Muscle of leg (tissue), 11 donors: ENCODE data around the gene PDK2. TPM values are rescaled to one million over a fixed set of nuclear protein-coding genes. Genes with fewer than 3 reads are reported as not detected.
A peak's percentile ranks its signal among the peaks of the same experiment; 100 is the strongest.

Experiments used
- DNase-seq: peaks from one replicate; pipeline ENCODE4 v3.0.0; 2013
- H3K27ac ChIP-seq: one replicate; pipeline ENCODE4 v1.5.1; 2013; ENCODE audit warnings: mild to moderate bottlenecking, low read length, control low read depth
- H3K27me3 ChIP-seq: one replicate; pipeline ENCODE4 v1.6.1; 2013; ENCODE audit warnings: low read length; ENCODE audit not compliant: control insufficient read depth, insufficient read depth
- H3K36me3 ChIP-seq: one replicate; pipeline ENCODE4 v1.6.1; 2013; ENCODE audit warnings: low read length; ENCODE audit not compliant: control insufficient read depth, insufficient read depth
- H3K4me1 ChIP-seq: one replicate; pipeline ENCODE4 v1.6.1; 2013; ENCODE audit warnings: low read length; ENCODE audit not compliant: control insufficient read depth, insufficient read depth
- H3K4me3 ChIP-seq: one replicate; pipeline ENCODE4 v1.5.1; 2013; ENCODE audit warnings: low read length, control low read depth
- H3K9me3 ChIP-seq: replicated peaks from 2 replicates; pipeline ENCODE4 v1.6.1; 2013; ENCODE audit warnings: low read depth, low read length; ENCODE audit not compliant: control insufficient read depth
- WGBS: methylation state at CpG from one replicate; pipeline ENCODE4 v1.1.5; 2013; ENCODE audit warnings: missing lambda C conversion rate; ENCODE audit not compliant: insufficient coverage; 5-methylcytosine and 5-hydroxymethylcytosine counted together
- polyA plus RNA-seq, 8 donors: library from polyadenylated mRNA; unstranded; fragments of 120-200 nt; gene quantifications; one replicate each; pipeline versions ENCODE4 v1.2.1 to v1.2.3, GENCODE V29; 2013; ENCODE audit warnings: inconsistent platforms in 1 of 8, low replicate concordance in 1 of 8; ENCODE audit not compliant: insufficient read length in 8 of 8, insufficient read depth in 1 of 8
- total RNA-seq: library from RNA; stranded (reverse); fragments of 120-200 nt; gene quantifications from one replicate; pipeline ENCODE4 v1.2.4, GENCODE V29; 2013

PDK2 gene
- total and polyA plus RNA-seq, 9 donors: 22.2 to 75.1 (median 59.5) TPM

DNA sequence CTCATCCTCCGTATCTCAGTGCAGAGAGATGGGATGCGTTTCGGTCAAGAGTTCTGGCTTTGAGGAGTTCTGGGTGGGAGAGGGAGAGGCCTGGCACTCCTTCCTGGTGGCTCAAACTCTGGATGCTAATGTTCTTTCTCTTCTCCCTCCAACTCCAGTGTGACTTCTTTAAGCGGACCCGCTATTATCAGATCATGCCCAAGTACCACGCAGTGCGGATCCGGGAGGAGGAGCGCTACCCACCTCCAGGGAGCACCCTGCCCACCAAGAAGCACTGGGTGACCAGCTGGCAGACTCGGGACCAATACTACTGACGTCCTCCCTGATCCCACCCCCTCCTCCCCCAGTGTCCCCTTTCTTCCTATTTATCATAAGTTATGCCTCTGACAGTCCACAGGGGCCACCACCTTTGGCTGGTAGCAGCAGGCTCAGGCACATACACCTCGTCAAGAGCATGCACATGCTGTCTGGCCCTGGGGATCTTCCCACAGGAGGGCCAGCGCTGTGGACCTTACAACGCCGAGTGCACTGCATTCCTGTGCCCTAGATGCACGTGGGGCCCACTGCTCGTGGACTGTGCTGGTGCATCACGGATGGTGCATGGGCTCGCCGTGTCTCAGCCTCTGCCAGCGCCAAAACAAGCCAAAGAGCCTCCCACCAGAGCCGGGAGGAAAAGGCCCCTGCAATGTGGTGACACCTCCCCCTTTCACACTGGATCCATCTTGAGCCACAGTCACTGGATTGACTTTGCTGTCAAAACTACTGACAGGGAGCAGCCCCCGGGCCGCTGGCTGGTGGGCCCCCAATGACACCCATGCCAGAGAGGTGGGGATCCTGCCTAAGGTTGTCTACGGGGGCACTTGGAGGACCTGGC lies 6.0 kb upstream of the PDK2 start:
- Histone ChIP-seq H3K4me1 (no peaks in the 10 kb centered on the region), H3K27me3 (no peaks in the 10 kb centered on the region), H3K36me3 (peaks cover 9% of the 10 kb centered on the region), H3K9me3 (no peaks in the 10 kb centered on the region), H3K4me3 (no peak overlapping the region), H3K27ac (no peak overlapping the region)
- DNase-seq: no peak
- 72% methylated on average over 21 of the region's 25 CpGs for WGBS

DNA sequence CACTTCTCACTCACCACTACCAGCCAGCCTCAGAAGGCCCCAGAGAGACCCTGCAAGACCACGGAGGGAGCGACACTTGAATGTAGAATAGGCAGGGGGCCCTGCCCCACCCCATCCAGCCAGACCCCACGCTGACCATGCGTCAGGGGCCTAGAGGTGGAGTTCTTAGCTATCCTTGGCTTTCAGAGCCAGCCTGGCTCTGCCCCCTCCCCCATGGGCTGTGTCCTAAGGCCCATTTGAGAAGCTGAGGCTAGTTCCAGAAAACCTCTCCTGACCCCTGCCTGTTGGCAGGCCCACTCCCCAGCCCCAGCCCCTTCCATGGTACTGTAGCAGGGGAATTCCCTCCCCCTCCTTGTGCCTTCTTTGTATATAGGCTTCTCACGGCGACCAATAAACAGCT lies 5.1 kb upstream of the PDK2 start:
- no CpG with 5 or more reads among the region's 6 CpGs for WGBS
- DNase-seq: no peak

DNA sequence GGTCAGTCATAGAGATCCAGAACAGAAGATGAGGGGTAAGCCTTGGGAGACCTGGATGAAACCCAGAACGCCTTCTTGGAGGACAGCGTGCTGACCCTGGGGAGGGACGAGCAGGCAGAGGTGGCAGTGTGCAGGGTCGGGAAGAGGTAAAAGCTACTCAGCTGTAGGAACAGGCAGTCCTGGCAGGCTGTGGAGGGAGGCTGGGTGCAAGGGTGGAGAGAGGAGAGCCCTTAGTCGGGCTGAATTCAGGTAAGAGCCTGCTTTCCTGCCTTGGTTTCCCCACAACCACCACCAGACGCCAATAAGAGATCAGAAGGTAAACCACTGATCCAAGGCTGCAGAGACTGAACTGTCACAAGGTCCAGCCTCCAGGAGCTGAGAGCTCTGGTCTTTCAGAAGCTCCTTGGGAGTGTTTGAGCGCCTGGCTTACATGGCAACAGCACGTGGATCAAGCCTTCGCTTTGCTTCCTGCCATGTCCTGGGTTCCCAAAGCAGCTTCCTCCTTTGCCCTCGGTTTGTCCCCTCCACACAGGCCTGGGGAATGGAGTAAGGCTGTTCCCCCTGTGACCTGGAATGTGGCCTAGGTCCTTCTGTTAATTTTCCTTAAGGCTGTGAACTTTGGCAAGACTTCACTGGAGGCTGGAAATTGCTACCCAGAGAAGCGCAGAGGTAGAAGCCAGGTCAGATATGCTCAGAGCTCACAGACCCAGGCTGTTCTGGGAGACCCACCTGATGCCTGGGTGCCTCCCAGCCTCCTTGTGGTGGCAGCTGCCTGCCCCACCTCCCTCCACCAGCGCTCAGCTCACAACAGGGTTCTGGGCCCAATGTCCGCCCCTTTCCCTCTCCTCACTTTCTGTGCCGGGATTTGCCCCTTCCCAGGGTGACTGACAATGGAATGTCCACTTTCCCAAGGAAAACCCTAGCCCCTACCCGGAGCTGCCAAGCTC lies 3.9 kb upstream of the PDK2 start:
- WGBS: 55% methylated on average over 14 of the region's 15 CpGs
- peaks cover 9% of the 10 kb centered on the region for H3K36me3 ChIP-seq
- H3K4me3 ChIP-seq: no peak overlapping the region
- no peak for DNase-seq
- no peaks in the 10 kb centered on the region for H3K27me3 ChIP-seq
- no peak overlapping the region for H3K27ac ChIP-seq
- no peaks in the 10 kb centered on the region for H3K9me3 ChIP-seq
- H3K4me1 ChIP-seq: peaks cover 11% of the 10 kb centered on the region

More for the DNA sequence above, 5.1 kb upstream of the PDK2 start:
- Histone ChIP-seq H3K9me3 (no peaks in the 10 kb centered on the region), H3K27me3 (no peaks in the 10 kb centered on the region), H3K27ac (no peak overlapping the region), H3K4me1 (peaks cover 5% of the 10 kb centered on the region), H3K4me3 (no peak overlapping the region), H3K36me3 (peaks cover 9% of the 10 kb centered on the region)

DNA sequence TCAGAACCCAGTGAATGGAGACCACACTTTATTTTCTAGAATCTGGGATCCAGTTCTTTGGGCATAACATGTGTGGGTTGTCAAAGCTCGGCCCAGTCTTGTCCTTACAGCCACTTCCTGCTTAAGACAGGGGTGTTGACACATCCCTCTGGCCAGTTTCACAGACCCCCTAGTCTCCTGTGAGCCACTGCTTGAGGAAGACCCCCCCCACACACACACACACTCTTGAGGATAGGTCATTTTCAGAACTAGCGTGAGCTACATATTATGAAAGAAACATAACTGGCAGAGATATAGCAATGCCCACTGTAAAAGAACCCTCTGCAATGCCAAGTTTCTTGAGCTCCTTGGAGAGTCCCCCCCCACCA lies 3.2 kb upstream of the PDK2 start:
- DNase-seq: no peak
- no CpG with 5 or more reads among the region's 2 CpGs for WGBS
- H3K4me3 ChIP-seq: no peak overlapping the region
- no peak overlapping the region for H3K27ac ChIP-seq
- peaks cover 17% of the 10 kb centered on the region for H3K4me1 ChIP-seq
- no peaks in the 10 kb centered on the region for H3K9me3 ChIP-seq
- H3K27me3 ChIP-seq: no peaks in the 10 kb centered on the region
- peaks cover 9% of the 10 kb centered on the region for H3K36me3 ChIP-seq

DNA sequence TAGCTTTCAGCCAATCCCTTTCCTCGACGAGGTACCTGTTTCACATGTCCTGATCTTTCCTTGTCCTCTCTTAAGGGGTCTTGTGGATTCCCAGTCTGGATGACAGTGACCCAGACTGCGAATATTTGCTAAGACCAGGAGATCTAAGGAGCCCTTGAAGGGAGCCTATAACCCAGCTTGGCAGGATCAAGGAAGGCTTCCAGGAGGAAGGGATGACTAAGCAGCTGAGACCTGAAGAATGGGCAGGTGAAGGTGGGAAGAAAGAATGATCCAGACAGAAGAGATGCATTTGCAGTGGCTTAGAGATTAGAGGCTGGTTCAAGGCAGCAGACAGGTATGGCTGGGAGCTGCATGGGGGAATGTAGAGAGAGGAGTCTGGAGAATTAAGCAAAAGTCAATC lies 1.9 kb upstream of the PDK2 start:
- no peak for DNase-seq
- 90% methylated on average over 3 of the region's 3 CpGs for WGBS
- no peaks in the 10 kb centered on the region for H3K27me3 ChIP-seq

DNA sequence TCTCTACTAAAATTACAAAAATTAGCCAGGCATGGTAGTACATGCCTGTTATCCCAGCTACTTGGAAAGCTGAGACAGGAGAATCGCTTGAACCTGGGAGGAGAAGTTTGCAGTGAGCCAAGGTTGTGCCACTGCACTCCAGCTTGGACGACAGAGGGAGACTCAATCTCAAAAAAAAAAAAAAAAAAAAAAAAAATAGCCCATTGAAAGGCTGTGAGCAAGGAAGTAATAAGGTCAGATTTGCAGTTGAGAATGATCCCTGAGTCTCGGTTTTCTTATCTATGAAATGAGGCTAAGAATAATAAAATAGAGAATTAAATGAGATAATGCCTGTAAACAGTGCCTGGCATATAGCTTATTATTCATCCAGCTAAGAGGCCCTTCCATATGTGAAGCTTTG lies 1.3 kb upstream of the PDK2 start:
- H3K4me3 ChIP-seq: no peak overlapping the region
- no peak overlapping the region for H3K27ac ChIP-seq
- WGBS: no CpG with 5 or more reads among the region's 3 CpGs
- no peaks in the 10 kb centered on the region for H3K9me3 ChIP-seq
- no peak for DNase-seq
- peaks cover 22% of the 10 kb centered on the region for H3K36me3 ChIP-seq
- peaks cover 22% of the 10 kb centered on the region for H3K4me1 ChIP-seq
- H3K27me3 ChIP-seq: no peaks in the 10 kb centered on the region

More for the DNA sequence above, 1.9 kb upstream of the PDK2 start:
- Histone ChIP-seq H3K4me3 (no peak overlapping the region), H3K9me3 (no peaks in the 10 kb centered on the region), H3K4me1 (peaks cover 20% of the 10 kb centered on the region), H3K27ac (no peak overlapping the region), H3K36me3 (peaks cover 17% of the 10 kb centered on the region)

DNA sequence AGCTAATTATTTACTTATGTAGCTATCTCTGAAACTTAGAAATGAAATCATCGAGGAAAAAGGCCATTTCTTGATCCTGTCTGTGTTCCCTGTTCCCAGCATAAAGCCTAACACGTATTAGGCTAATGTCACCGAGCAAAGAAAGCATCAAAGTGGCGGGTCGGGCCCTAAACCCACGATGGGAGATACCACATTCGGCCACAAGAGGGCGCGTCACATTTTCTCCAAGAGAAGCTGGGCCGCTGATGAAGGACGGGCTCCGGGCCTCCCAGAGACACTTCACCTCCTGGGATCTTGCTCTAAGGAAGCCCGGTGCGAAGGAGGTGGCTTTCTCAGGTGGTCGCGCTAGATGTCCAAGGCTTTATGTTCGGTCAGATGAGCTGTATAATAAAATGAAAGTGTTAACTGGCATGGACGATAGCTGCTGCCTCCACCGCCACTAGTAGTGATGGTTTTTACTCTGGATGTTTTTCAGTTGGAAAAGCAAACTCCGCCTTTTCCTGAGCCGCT lies 853 bp upstream of the PDK2 start:
- Histone ChIP-seq H3K4me3 (peak overlapping the region; percentile 73), H3K27me3 (no peaks in the 10 kb centered on the region), H3K36me3 (peaks cover 24% of the 10 kb centered on the region), H3K27ac (peak overlapping the region; percentile 88), H3K4me1 (peaks cover 22% of the 10 kb centered on the region), H3K9me3 (no peaks in the 10 kb centered on the region)
- DNase-seq: peak; percentile 95
- WGBS: 1% methylated on average over 21 of the region's 21 CpGs

DNA sequence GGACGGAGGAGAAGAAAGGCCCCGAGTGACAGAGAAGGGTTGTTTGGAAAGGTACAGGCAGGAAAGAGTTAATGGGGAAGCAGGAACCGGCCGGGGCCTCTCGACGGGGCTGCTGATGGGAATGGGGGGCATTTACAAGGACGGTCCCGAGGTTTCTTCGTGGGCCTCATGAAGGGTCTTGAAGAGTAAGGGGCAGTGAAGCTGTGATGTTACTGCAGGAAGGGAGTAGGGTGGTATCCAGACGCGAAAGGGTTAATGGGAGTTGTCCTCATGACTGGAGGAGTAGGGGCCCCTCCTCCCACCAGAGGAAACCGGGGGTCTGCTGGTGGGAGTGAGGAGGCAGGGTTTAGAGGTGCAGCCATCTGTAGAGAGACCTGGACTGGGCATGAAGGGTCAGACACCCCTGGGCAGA lies 481 bp downstream of the PDK2 start:
- 0% methylated on average over 11 of the region's 12 CpGs for WGBS
- H3K27ac ChIP-seq: peak overlapping the region; percentile 76
- DNase-seq: peak; percentile 65
- H3K4me1 ChIP-seq: peaks cover 33% of the 10 kb centered on the region
- peak overlapping the region; percentile 83 for H3K4me3 ChIP-seq
- no peaks in the 10 kb centered on the region for H3K9me3 ChIP-seq
- peaks cover 28% of the 10 kb centered on the region for H3K36me3 ChIP-seq
- no peaks in the 10 kb centered on the region for H3K27me3 ChIP-seq

DNA sequence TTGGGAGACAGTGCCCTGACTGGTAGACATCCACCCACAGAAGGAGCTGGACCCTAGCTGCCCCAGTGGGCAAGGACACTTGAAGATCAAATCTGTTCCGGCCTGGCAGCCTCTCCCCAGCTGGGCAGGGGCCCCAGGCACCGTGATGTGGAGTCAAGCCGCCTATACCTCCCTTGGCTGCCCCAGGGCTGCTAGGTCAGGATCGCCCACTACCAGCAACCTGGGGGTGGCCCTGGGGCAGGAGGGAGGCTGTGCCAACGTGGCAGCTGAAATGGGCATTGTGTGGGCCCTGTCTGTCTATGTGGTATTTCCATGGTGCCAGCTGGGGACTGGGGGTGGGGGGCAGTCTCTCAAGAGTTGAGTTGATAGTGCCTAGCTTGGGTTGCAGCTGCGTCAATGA lies 941 bp downstream of the PDK2 start:
- Histone ChIP-seq H3K4me3 (peak overlapping the region; percentile 83), H3K4me1 (peaks cover 38% of the 10 kb centered on the region), H3K36me3 (peaks cover 30% of the 10 kb centered on the region), H3K27ac (peak overlapping the region; percentile 76), H3K9me3 (no peaks in the 10 kb centered on the region), H3K27me3 (no peaks in the 10 kb centered on the region)
- WGBS: 21% methylated on average over 6 of the region's 6 CpGs
- no peak for DNase-seq

DNA sequence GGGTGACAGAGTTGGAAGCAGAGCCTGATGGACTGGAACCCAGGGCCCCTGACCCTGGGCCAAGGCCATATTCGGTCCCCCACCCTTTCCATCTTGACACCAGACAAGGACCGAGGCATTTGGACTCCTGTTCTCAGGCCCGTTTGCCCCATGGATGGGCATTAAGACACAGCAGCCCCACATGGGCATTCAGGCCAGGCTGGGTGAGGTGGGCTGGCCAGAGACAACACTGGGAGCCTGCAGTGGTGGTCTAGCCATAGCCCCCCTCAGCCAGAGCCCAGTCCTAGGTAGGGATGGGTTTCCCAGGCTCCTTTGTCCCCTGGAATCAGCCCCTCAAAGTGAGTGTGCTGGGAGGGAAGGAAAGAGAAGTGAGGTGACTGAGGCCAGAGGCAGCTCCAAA lies 1.6 kb downstream of the PDK2 start:
- Histone ChIP-seq H3K4me1 (peaks cover 44% of the 10 kb centered on the region), H3K4me3 (no peak overlapping the region)
- 45% methylated on average over 2 of the region's 3 CpGs for WGBS

More for the DNA sequence above, 1.6 kb downstream of the PDK2 start:
- Histone ChIP-seq H3K27ac (peak overlapping the region; percentile 9), H3K9me3 (no peaks in the 10 kb centered on the region), H3K27me3 (no peaks in the 10 kb centered on the region), H3K36me3 (peaks cover 30% of the 10 kb centered on the region)
- no peak for DNase-seq
